AG09319 (cell line): ENCODE measurements around the gene DDX39A.

Experiments
- DNase-seq: peaks from one replicate; pipeline ENCODE4 v3.0.0-alpha.2; 2010; ENCODE audit warnings: low read depth; ENCODE audit errors: extremely low read depth
- TF ChIP-seq, protein P1 (sequence below): IDR thresholded peaks from 2 replicates; pipeline ENCODE4 v1.5.1; 2011; ENCODE audit warnings: low read depth, mild to moderate bottlenecking, inconsistent platforms, low read length, moderate library complexity

DDX39A gene

DNA sequence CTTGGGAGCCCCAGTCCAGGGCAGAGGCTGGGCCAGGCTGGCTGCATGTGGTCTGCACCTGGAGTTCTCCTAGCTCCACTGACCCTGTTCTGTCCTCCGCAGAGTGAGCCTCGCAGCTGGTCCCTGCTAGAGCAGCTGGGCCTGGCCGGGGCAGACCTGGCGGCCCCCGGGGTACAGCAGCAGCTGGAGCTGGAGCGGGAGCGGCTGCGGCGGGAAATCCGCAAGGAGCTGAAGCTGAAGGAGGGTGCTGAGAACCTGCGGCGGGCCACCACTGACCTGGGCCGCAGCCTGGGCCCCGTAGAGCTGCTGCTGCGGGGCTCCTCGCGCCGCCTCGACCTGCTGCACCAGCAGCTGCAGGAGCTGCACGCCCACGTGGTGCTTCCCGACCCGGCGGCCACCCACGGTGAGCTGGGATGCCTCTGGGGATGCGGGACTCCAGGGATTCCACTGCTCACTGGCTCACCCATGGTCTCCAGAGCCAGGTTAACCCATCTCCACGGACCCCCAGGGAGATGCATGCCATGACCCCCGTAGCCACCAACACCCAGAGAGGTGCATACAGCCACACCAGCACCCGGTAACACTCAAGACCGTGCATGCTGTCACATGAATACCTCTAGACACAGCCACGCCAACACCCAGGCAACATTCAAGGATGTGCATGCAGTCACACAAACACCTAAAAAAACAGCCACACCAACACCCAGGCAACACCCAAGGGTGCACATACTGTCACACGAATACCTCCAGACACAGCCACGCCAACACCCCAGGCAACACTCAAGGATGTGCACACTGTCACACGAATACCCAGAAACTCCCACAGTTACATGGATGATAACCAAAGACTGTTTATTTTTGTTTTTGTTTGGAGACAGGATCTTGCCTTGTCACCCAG, 22.1 kb upstream of the DDX39A start:
- no peak for DNase-seq
- TF ChIP-seq, protein P1, sequence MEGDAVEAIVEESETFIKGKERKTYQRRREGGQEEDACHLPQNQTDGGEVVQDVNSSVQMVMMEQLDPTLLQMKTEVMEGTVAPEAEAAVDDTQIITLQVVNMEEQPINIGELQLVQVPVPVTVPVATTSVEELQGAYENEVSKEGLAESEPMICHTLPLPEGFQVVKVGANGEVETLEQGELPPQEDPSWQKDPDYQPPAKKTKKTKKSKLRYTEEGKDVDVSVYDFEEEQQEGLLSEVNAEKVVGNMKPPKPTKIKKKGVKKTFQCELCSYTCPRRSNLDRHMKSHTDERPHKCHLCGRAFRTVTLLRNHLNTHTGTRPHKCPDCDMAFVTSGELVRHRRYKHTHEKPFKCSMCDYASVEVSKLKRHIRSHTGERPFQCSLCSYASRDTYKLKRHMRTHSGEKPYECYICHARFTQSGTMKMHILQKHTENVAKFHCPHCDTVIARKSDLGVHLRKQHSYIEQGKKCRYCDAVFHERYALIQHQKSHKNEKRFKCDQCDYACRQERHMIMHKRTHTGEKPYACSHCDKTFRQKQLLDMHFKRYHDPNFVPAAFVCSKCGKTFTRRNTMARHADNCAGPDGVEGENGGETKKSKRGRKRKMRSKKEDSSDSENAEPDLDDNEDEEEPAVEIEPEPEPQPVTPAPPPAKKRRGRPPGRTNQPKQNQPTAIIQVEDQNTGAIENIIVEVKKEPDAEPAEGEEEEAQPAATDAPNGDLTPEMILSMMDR = no peak

DNA sequence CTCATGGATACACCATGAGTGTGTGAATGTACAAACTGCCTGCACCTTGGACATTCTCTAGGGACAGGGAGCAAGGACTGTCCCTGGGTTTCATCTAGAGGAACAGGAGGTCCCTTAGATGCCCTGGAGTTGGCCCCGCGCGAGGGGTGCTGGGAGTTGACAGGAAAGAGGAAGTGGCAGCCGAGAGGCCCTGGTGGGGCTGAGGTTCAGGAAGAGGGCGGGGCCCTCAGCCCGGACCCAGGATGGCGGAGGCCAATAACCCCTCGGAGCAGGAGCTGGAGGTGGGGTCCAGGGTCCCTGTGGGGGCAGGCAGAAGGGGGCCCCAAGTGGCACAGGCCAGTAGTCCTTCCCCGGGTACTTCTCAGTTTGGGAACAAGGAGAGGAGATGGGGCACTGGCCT, 20.9 kb upstream of the DDX39A start:
- no peak for DNase-seq
- TF ChIP-seq, protein P1 = no peak

DNA sequence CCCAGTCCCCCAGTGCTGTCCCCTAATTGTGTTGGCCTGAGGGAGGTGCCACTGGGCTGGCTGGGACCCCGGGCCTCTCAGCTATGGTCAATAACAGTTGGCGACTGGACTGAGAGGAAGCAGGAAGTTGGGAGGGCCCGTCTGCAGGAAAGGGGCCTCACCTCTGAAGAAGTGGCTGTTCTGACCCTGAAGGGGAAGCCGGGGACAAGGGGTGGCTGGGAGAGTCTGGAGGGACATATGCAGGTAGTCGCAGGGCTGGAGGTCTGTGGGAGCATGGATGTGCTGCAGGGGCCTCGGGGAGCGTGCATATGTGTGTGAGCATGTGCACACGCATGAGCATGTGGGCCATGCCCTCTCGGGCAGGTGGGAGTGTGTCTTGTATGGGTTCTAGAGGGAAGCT, 19.9 kb upstream of the DDX39A start:
- TF ChIP-seq, protein P1 = no peak
- no peak for DNase-seq

DNA sequence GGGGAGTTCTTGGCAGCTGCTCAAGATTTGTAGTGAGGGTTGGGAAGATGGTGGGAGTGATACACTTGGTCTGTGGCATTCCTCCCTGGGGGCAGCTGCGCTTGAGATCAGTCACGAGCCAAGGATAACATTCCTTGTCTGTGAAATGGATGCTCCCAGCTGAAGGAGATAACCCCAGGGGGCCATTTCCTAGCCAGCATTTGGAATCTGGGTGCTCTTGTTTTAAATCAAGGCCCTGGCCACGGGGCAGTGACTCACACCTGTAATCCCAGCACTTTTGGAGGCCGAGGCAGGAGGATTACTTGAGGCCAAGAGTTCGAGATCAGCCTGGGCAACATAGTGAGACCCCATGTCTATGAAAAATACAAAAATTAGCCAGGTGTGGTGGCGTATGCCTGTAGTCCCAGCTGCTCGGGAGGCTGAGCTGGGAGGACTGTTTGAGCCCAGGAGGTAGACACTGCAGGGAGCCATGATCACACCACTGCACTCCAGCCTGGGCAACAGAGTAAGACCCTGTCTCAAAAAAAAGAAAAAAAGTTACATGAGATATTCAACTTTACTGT, 18.5 kb upstream of the DDX39A start:
- DNase-seq = no peak
- TF ChIP-seq, protein P1 = no peak

DNA sequence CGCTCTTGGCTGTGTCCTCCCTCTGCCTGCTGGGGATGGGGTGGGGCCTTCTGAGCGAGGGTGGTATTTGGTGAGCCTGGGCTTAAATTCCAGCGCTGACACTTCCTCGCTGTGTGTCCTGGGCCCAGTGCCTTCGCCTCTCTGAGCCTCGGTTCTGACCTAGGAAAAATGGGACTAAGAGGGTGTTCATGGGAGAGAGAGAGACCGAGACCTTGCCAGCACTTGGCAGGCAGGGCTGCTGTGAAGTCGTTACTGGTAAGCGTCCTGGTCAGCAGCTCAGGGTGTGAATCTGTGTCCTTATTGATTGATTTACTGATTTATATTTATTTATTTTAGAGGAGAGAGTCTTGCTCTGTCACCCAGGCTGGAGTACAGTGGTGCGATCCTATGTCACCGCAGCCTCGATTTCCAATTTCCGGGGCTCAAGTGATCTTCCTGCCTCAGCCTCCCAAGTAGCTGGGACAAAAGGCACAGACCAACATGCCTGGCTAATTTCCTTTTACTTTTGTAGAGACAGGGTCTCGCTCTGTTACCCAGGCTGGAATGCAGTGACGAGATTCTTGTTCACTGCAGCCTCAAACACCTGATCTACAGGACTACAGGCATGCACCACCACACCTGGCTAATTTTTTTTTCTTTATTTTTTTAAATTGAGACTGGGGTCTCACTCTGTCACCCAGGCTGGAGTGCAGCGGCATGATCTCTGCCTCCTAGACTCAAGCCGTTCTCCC, 16.3 kb upstream of the DDX39A start:
- TF ChIP-seq, protein P1 = no peak

DNA sequence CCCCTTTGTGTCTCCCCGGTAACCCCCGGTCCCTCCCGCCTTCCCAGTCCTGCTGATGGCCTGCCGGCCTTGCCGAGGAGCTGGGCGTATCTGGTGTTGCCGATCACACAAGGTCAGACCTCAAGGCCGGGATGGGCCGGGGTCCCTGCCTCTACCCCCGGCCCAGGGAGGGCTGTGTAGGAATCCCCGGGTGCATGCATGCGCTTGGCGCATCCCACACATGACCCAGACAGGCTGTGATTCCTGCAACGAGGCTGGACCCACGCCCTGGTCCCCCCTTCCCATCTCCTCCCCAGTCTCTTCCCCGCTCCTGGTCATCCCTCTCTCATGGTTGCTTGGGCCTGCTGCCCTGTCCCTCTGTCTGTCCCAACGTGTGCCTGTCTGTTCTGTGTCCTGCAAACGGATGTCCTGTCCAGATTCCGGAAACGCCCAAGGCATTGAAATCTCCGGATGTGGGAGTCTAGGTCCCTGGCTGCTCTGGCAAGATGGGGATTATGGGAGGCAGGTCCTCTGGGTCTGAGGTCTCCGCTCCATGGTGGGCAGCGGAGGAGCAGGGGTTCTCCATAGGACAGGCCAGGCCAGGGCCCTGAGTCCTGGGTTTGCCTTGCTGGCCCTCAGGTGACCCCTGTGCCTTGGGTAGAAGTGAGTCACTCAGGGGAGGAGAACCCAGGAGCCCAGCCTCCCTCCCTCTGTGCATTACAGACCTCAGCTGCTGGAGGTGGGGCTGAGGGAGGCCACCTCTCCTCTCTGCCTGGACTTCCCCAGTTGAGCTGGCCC, 15.6 kb upstream of the DDX39A start:
- TF ChIP-seq, protein P1 = no peak
- DNase-seq = no peak

More for the DNA sequence above, 16.3 kb upstream of the DDX39A start:
- no peak for DNase-seq
